H1 (cell line): ENCODE results near the gene UNC79. TPM values are rescaled to one million over a fixed set of nuclear protein-coding genes. Genes with fewer than 3 reads are reported as not detected.

Experiments used
- FOSL1 ChIP-seq: IDR thresholded peaks from 2 replicates; pipeline ENCODE4 v1.6.1; 2011; ENCODE audit warnings: mild to moderate bottlenecking, low read depth, low read length, moderate library complexity; ENCODE audit not compliant: insufficient read depth
- HDAC6 ChIP-seq: IDR thresholded peaks from one replicate; pipeline ENCODE4 v1.7.1; 2012; ENCODE audit warnings: low read depth, mild to moderate bottlenecking, inconsistent platforms, low read length, moderate library complexity
- RBBP5 ChIP-seq: IDR thresholded peaks from 2 replicates; pipeline ENCODE4 v1.7.1; 2012; ENCODE audit warnings: low read depth, mild to moderate bottlenecking, inconsistent platforms, low read length, moderate library complexity, borderline replicate concordance
- polyA plus RNA-seq, 7 experiments: library from polyadenylated mRNA; depleted of rRNA in 3 of 7; stranded (reverse) in 5 of 7; unstranded in 2 of 7; fragments of >200 nt in 5 of 7; fragments of 200-250 nt in 2 of 7; gene quantifications; 1 replicate in 5 of 7; 2 replicates in 1 of 7; 4 replicates in 1 of 7; pipeline versions ENCODE4 v1.2.1 to v1.2.3, GENCODE V29; 2011 to 2013; ENCODE audit warnings: missing spikeins in 2 of 7, mixed read lengths in 2 of 7
- total RNA-seq: library from RNA; stranded (reverse); fragmentation: NEBNext Ultra II Directional; extraction: Animal tissue kit (Norgen Biotek cat#: 25700); gene quantifications from 2 replicates; pipeline ENCODE4 v1.2.1, GENCODE V29; 2021

UNC79 gene
- total and polyA plus RNA-seq, 2 of the 8 experiments (the other 6 are each of a cell fraction or from before 2014, with no cell fraction given) = 1.8 to 2.3 TPM

DNA sequence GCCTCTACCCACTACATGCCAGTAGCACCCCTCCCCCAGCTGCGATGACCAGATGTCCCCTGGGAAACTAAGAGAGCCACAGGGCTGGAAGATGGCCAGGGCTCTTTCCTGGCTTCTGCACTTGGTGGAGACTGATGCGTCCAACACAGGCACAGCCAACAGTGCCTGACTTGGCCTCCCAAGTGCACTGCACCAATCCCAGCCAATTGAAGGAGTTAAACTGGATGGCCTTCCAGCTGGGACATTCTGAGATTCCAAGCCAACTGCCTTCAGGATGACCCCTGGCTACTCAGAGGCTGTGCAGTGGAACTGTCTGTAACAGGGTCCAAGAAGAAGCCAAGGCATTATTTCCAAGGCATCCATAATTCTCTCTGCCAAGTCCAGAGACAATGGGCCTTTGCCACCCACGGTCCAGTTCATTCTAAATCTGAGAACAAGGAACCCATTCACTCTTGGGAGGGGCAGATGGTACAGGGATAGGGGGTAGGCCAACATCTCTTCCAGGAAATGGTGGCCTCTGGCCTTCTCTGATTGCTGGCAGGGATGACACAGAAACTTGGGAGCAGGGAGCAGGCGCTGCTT is 322.3 kb downstream of the UNC79 start (continued):
- TF ChIP-seq FOSL1 (no peak), HDAC6 (no peak), RBBP5 (no peak)
